HS-5 (cell line): ENCODE data around the gene NPY1R.

Source experiments
- DNase-seq: peaks from one replicate; pipeline ENCODE4 v3.0.0-alpha.2; 2012; ENCODE audit warnings: low read depth

NPY1R gene

GRCh38 chr4:163332526-163333406 is at the start of gene NPY1R:
Gene NPY1R (minus strand): TSS chr4:163332596. CDS start chr4:163326554, 6,042 bp downstream.
- peak; percentile 71 for DNase-seq

- DNase-seq: no peak
Observed at GRCh38 chr4:163380703-163381102, 48.3 kb upstream of the NPY1R start.

DNA sequence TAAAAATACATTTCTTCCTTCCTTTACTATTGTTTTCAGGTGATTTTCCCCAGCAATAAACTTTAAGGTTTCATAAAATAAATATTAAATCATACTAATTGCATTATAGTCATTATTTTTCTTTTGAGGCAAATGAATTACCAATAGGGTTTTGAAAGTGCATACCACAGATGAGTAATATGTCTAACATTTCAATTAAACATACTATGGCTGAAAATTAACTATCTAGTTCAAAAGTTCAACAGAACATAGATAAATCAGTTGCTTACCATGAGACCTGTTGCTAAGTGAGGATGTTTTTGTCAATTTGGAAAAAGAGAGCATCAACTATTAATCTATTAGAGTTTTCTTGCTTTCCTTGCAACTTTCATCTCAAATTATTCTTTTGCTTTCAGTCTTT is 46.3 kb upstream of the NPY1R start:
- DNase-seq: no peak

- DNase-seq: no peak
Observed at GRCh38 chr4:163372029-163372428, 39.6 kb upstream of the NPY1R start.

- no peak for DNase-seq
Observed at GRCh38 chr4:163367651-163368050, 35.3 kb upstream of the NPY1R start.

DNA sequence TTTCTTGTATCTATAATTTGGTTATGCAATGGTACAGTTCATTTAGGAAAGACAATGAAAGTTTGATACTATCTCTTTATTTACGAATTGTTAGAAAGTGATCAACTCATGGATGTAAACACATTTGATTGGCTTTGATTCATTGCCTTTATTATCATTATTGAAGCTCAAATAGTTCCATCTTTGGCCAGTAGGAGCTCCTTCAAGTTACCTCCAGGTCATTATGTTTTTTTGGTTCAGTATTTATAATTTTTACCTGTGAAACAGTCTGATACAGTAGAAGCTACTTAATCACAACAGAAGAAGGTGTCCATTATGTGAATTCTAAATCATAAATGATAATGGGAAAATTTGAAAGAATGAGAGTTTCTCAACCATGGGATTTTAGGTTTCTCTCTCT is 23.7 kb upstream of the NPY1R start:
- no peak for DNase-seq

- DNase-seq: no peak
Observed at GRCh38 chr4:163353054-163353453, 20.7 kb upstream of the NPY1R start.

- peak; percentile 10 for DNase-seq
Observed at GRCh38 chr4:163350672-163351071, 18.3 kb upstream of the NPY1R start.

DNA sequence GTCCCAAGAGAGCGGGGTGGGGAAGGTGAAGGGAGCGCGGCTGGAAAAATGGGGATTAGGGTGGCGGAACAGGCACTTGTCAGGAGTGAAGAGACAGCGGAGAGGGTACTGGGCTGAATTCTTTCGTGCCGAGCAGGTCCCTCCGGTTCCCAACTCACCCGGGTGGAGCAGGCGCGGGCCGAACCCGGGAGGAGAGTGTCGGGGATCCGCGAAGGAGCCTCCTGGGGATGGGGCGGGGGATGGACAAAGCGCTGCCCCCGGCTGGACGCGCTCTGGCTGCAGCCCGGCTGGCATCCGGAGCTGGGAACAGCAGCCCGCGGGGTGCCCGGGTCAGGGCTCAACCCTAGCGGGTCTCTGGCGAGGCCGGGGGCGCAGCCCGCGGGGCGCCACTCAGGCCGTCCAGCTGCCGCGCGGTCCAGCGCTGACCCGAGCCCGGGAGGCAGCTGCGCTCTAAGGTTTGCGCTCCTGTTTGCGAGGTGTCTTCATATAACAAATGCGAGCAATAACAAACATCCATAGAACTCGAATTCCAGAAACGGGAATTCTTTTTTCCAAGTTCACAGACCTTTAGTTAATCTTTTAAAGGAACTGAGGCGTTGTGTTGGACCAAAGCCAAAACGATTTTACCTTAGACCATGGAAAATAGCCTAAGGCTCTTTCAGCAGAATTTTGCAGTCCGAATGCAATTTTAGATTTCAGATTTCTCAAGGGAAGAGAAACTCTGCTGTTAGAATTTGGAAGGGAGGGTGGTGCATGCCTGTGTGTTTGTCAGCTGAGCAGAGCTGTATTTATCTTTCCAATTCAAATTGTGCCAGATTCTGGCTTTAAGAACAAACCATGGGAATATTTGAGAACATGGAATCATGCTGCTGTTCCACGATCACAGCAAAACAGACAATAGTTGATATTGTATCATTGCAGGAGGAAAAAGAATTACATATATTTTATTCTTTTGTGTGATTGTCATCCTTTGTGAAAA is 12.0 kb upstream of the NPY1R start:
- DNase-seq: no peak

- no peak for DNase-seq
Observed at GRCh38 chr4:163343604-163344146, 11.3 kb upstream of the NPY1R start, which contains the start of gene NPY5R. Gene NPY5R (plus strand): TSS chr4:163343892. CDS start chr4:163350274, 6,382 bp downstream.

DNA sequence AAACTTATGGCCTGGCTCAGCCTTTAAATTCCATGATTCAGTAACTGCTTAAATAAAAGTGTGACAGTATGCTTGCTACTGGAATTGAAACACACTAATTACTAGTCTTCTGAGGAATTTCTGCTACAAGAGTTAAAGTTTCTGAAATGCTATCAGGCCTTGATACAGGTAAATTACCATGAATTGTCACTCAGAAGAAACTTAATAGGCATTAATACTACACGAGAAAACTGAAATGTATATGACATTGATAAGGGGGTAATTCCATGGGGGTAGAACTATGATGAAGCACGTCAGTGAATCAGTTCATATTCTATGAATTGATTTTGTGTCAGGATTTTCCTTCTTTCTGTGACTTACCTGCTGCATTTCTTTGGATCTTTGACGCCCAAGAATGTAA is 3.0 kb upstream of the NPY1R start:
- no peak for DNase-seq

GRCh38 chr4:163331629-163332376 is 593 bp downstream of the NPY1R start:
- DNase-seq: no peak

GRCh38 chr4:163330916-163331628 is 1.3 kb downstream of the NPY1R start:
- DNase-seq: no peak

- DNase-seq: no peak
Observed at GRCh38 chr4:163317110-163317509, 15.3 kb downstream of the NPY1R start.

DNA sequence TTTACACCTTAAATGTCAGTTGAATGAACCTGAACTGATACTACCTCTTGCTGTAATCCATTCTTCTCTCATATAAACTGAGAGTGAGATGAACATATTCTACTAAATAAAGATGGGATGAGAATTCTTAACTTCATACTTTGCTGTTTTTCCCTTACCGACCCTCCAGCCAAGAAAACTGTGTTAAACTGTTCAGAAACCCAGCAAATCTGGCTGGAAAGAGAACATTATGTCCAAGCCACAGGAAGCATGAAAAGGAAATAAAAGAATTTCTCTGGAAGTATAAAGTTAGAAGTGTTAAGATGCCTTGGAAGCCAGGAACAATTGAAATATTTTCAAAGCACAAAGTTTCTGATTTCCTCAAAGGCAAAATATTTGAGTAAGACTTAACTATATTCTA is 22.9 kb downstream of the NPY1R start:
- DNase-seq: no peak

GRCh38 chr4:163303069-163303468 is 29.3 kb downstream of the NPY1R start:
- DNase-seq: no peak

DNA sequence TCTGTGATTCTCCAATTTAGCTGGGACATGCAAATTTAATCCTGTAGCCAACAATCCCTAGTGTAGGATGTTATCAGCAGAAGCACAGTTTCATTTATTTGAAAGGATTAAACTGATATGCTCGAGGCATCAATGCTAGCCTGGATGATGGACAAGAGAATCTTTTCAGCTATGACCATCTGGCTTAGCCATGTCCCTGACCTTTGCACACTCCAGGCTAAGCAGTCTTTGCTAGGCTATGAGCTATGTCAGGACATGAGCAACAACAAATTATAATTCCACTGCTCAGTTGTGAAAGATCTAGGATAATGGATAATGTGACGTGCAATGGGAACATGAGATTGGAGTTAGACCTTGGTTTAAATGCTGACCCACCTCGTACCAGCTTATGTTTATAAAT is 32.0 kb downstream of the NPY1R start:
- no peak for DNase-seq

- DNase-seq: no peak
Observed at GRCh38 chr4:163295138-163295537, 37.3 kb downstream of the NPY1R start.

- DNase-seq: no peak
Observed at GRCh38 chr4:163284304-163284703, 48.1 kb downstream of the NPY1R start.

DNA sequence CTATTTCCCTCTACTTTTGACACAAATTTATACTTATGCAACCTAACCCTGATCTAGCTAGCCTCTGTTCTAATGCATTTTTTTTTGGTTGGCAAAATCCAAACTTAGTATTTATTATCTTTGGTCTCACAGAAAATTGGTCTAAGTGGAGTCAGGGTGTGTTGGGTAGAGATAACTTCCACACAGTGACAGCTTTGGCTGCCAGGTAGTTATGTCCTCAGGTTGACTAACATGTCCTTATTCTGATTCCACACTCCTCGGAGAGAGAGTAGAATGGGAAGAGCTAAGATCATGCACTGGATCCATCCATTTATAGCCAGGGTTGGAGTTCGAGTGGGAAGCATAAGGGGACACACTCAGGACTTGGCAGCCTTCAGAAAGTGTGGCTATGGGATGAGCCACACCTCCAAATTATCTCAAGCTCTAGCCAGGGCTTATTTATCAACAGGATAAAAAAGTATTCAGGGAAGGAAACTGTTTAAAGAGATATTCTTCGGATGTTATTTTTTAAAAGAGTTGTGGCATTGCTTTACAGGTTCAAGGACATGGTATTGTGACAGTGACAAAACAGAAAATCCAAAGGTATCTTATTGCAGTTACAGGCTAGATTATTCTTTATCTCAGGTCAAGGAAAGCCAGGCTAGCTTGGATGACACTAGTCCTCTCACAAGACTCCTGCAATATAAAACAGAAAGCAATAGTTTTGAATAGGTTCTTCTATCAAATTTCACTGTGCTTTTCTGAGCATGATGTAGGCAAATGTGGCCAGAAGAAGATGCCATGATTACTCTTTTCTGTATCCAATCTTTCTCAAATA is 51.5 kb downstream of the NPY1R start:
- DNase-seq: no peak
